ENCODE results near the gene ARFGAP2. TPM values are rescaled to one million over a fixed set of nuclear protein-coding genes. Genes with fewer than 3 reads are reported as not detected.
A peak's percentile ranks its signal among the peaks of the same experiment; 100 is the strongest.

The ARFGAP2 gene
- total and polyA plus RNA-seq, 9 of the 15 experiments (the other 6 are each of a cell fraction or from before 2014, with no cell fraction given) = 29.1 to 140 (median 90.1) TPM

GRCh38 chr11:47216121-47216798 lies 39.6 kb upstream of the ARFGAP2 start:
- ATAC-seq = peak; percentile 42
- peak overlapping the region; percentile 59 for H3K4me3 ChIP-seq
- H4K20me1 ChIP-seq (replicated peaks; ENCODE audit: control insufficient read depth, insufficient read depth, low read length) = no peaks in the 10 kb centered on the region; the same call in 1 of the 2 replicates
- H3K27me3 ChIP-seq (ENCODE audit: control insufficient read depth in 2 of 2, insufficient read depth in 2 of 2, low read length in 2 of 2) = no peaks in the 10 kb centered on the region
- ChIA-PET CTCF (ENCODE audit: low intra/inter-chr PET ratio) (interaction anchor here (0.6 kb wide), 1 partner anchor 42 kb away, joined by 3 read pairs; no protein-coding TSS in a partner anchor), POLR2A (interaction anchor here (0.6 to 2.4 kb wide), 5 partner anchors 8 to 282 kb away, joined by 3 to 7 read pairs (median 4); no protein-coding TSS in a partner anchor)
- H2AFZ ChIP-seq (ENCODE audit: low read depth, low read length) = peak overlapping the region; percentile 97
- peak in 3 of 4 experiments; percentile 25 to 53 (median 38) for DNase-seq (ENCODE audit: extremely low read depth in 1 of 4, low spot score in 3 of 4)
- H3K9me1 ChIP-seq (ENCODE audit: control insufficient read depth, insufficient read depth, low read length) = no peaks in the 10 kb centered on the region
- H3K4me1 ChIP-seq (replicated peaks in 1 of 2; ENCODE audit: control insufficient read depth in 2 of 2, insufficient read depth in 2 of 2, low read length in 2 of 2) = peaks cover 14 to 20% of the 10 kb centered on the region in 2 experiments; a peak in 4 of 5 replicates
- in situ Hi-C loops (cut with MboI) = no loop called here
- peak overlapping the region; percentile 93; the same call in 2 of the 3 replicates for H3K27ac ChIP-seq (ENCODE audit: extremely low read depth, low read depth, low read length)
- H3K4me2 ChIP-seq (ENCODE audit: insufficient read depth, low read length) = peak overlapping the region; percentile 99
- no TSS peak for BruUV-seq (replicated peaks)
- H3K9me3 ChIP-seq (replicated peaks; ENCODE audit: control insufficient read depth, insufficient read depth, low read depth, low read length) = no peaks in the 10 kb centered on the region
- H3K36me3 ChIP-seq (ENCODE audit: control insufficient read depth, insufficient read depth, low read length) = no peaks in the 10 kb centered on the region; the same call in 2 of the 3 replicates
- 13% methylated on average over 12 of the region's 12 CpGs for WGBS (ENCODE audit: insufficient coverage, low coverage, missing lambda C conversion rate)
- H3K79me2 ChIP-seq (ENCODE audit: control insufficient read depth, insufficient read depth, low read length) = peaks cover 17% of the 10 kb centered on the region; the same call in 2 of the 3 replicates
- intact Hi-C loops (cut with micrococcal nuclease) = no loop called here
- FAIRE-seq = peak; percentile 26
- peak overlapping the region; percentile 82 to 86 for H3K9ac ChIP-seq (ENCODE audit: insufficient read depth in 1 of 2, low read depth in 2 of 2, low read length in 2 of 2)
- TF ChIP-seq, protein P1, sequence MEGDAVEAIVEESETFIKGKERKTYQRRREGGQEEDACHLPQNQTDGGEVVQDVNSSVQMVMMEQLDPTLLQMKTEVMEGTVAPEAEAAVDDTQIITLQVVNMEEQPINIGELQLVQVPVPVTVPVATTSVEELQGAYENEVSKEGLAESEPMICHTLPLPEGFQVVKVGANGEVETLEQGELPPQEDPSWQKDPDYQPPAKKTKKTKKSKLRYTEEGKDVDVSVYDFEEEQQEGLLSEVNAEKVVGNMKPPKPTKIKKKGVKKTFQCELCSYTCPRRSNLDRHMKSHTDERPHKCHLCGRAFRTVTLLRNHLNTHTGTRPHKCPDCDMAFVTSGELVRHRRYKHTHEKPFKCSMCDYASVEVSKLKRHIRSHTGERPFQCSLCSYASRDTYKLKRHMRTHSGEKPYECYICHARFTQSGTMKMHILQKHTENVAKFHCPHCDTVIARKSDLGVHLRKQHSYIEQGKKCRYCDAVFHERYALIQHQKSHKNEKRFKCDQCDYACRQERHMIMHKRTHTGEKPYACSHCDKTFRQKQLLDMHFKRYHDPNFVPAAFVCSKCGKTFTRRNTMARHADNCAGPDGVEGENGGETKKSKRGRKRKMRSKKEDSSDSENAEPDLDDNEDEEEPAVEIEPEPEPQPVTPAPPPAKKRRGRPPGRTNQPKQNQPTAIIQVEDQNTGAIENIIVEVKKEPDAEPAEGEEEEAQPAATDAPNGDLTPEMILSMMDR (IDR thresholded peaks at IDR 0.05 in 2 of 3, conservative IDR thresholded peaks at IDR 0.05 in 1 of 3; ENCODE audit: insufficient read depth in 2 of 3, low read depth in 1 of 3, low read length in 3 of 3) = peak in 1 of 3 experiments; percentile 21; a peak in 2 of 6 replicates
- TF ChIP-seq MAZ (CRISPR knock-in tag; conservative IDR thresholded peaks at IDR 0.05 in 1 of 2, IDR thresholded peaks at IDR 0.05 in 1 of 2) (0 out of 4 replicates have a peak, but pooled peaks of 1 of the 2 experiments have one; percentile 27), SMARCE1 (IDR thresholded peaks at IDR 0.05) (0 out of 2 replicates have a peak, but pooled peaks have one; percentile 14), RUNX1 (IDR thresholded peaks at IDR 0.05; ENCODE audit: low read depth) (no peak), JUND (IDR thresholded peaks at IDR 0.05; ENCODE audit: borderline replicate concordance, low read depth, low read length) (peak; percentile 49; the same call in 1 of the 2 replicates), JUND (tag; IDR thresholded peaks at IDR 0.05; ENCODE audit: borderline replicate concordance, low read depth, low read length) (peak; percentile 60; the same call in 2 of the 3 replicates), STAT6 (CRISPR knock-in tag; IDR thresholded peaks at IDR 0.05) (no peak), JUN (IDR thresholded peaks at IDR 0.05; ENCODE audit: borderline replicate concordance, low read depth, low read length) (0 out of 2 replicates have a peak, but pooled peaks have one; percentile 35), JUN (CRISPR knock-in tag; IDR thresholded peaks at IDR 0.05; ENCODE audit: borderline replicate concordance) (no peak), FOSL1 (tag; conservative IDR thresholded peaks at IDR 0.05) (peak; percentile 62)
- TF ChIP-seq, protein P2, sequence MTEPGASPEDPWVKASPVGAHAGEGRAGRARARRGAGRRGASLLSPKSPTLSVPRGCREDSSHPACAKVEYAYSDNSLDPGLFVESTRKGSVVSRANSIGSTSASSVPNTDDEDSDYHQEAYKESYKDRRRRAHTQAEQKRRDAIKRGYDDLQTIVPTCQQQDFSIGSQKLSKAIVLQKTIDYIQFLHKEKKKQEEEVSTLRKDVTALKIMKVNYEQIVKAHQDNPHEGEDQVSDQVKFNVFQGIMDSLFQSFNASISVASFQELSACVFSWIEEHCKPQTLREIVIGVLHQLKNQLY (CRISPR knock-in tag; conservative IDR thresholded peaks at IDR 0.05) = no peak
